ENCODE measurements around the gene MPZL2. TPM values are rescaled to one million over a fixed set of nuclear protein-coding genes. Genes with fewer than 3 reads are reported as not detected.
A peak's percentile ranks its signal among the peaks of the same experiment; 100 is the strongest.

Gene MPZL2
- total and polyA plus RNA-seq, 2 experiments from 2014 or later, result 2.6 to 4.2 TPM

DNA sequence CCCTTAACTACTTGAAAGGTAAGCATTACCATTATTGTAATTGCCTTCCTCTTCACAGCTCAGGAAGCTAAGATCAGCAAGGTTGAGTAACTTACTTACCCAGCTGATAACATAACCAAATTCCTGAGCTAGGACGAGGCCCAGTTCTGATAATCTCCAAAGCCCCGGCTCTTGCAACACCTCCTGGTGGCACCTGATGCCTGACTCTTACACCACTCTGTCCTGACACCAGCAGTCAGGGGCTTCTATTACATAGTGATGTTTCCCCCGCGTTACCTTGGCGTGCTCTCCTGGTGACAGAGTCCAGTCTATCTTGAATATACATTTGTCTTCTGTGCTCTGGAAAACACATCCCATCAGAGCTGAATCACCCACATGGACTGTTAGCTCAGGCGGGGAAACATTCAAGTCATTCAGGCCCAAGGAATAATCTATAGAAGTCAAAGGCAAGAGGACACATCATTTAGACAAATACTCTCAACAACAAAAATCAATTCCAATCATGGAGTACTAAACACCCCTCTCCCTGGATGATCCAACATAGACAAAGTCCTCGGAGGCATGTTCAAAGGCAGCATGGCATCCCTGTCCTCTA lies 51.9 kb downstream of the MPZL2 start:
- H3K4me3 Mint-ChIP-seq, result no peak overlapping the region
- H3K27ac Mint-ChIP-seq, result no peak overlapping the region; the same call in 1 of the 2 replicates
- peaks cover 47% of the 10 kb centered on the region for H3K4me1 Mint-ChIP-seq
- peaks cover 20% of the 10 kb centered on the region for H3K27me3 Mint-ChIP-seq (ENCODE audit: insufficient read depth, low read depth, poor library complexity)
- no peaks in the 10 kb centered on the region for H3K79me2 ChIP-seq (replicated peaks; ENCODE audit: insufficient read depth)
- ATAC-seq (peak; percentile 25), DNase-seq (ENCODE audit: low spot score) (peak; percentile 49)
- H2AFZ ChIP-seq, result no peak overlapping the region
- peak overlapping the region; percentile 47; the same call in 1 of the 2 replicates for H3K27ac ChIP-seq (ENCODE audit: low read depth)
- no peaks in the 10 kb centered on the region for H3F3A ChIP-seq (replicated peaks; ENCODE audit: low read depth)
- H3K4me1 ChIP-seq (ENCODE audit: insufficient read depth), result peaks cover 48% of the 10 kb centered on the region
- H3K9me2 ChIP-seq (ENCODE audit: insufficient read depth), result peaks cover 4% of the 10 kb centered on the region; the same call in 1 of the 2 replicates
- H3K9me3 Mint-ChIP-seq, result no peaks in the 10 kb centered on the region
- no peaks in the 10 kb centered on the region for H4K20me1 ChIP-seq (replicated peaks; ENCODE audit: insufficient read depth)
- H3K4me3 ChIP-seq, result no peak overlapping the region
- no peak for TF ChIP-seq ZNF114 (CRISPR knock-in tag; IDR thresholded peaks at IDR 0.05)
- TF ChIP-seq, protein P1, sequence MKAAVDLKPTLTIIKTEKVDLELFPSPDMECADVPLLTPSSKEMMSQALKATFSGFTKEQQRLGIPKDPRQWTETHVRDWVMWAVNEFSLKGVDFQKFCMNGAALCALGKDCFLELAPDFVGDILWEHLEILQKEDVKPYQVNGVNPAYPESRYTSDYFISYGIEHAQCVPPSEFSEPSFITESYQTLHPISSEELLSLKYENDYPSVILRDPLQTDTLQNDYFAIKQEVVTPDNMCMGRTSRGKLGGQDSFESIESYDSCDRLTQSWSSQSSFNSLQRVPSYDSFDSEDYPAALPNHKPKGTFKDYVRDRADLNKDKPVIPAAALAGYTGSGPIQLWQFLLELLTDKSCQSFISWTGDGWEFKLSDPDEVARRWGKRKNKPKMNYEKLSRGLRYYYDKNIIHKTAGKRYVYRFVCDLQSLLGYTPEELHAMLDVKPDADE (IDR thresholded peaks at IDR 0.05), result no peak
- TF ChIP-seq NANOG (IDR thresholded peaks at IDR 0.05; ENCODE audit: borderline replicate concordance), result no peak
- TF ChIP-seq, protein P2, sequence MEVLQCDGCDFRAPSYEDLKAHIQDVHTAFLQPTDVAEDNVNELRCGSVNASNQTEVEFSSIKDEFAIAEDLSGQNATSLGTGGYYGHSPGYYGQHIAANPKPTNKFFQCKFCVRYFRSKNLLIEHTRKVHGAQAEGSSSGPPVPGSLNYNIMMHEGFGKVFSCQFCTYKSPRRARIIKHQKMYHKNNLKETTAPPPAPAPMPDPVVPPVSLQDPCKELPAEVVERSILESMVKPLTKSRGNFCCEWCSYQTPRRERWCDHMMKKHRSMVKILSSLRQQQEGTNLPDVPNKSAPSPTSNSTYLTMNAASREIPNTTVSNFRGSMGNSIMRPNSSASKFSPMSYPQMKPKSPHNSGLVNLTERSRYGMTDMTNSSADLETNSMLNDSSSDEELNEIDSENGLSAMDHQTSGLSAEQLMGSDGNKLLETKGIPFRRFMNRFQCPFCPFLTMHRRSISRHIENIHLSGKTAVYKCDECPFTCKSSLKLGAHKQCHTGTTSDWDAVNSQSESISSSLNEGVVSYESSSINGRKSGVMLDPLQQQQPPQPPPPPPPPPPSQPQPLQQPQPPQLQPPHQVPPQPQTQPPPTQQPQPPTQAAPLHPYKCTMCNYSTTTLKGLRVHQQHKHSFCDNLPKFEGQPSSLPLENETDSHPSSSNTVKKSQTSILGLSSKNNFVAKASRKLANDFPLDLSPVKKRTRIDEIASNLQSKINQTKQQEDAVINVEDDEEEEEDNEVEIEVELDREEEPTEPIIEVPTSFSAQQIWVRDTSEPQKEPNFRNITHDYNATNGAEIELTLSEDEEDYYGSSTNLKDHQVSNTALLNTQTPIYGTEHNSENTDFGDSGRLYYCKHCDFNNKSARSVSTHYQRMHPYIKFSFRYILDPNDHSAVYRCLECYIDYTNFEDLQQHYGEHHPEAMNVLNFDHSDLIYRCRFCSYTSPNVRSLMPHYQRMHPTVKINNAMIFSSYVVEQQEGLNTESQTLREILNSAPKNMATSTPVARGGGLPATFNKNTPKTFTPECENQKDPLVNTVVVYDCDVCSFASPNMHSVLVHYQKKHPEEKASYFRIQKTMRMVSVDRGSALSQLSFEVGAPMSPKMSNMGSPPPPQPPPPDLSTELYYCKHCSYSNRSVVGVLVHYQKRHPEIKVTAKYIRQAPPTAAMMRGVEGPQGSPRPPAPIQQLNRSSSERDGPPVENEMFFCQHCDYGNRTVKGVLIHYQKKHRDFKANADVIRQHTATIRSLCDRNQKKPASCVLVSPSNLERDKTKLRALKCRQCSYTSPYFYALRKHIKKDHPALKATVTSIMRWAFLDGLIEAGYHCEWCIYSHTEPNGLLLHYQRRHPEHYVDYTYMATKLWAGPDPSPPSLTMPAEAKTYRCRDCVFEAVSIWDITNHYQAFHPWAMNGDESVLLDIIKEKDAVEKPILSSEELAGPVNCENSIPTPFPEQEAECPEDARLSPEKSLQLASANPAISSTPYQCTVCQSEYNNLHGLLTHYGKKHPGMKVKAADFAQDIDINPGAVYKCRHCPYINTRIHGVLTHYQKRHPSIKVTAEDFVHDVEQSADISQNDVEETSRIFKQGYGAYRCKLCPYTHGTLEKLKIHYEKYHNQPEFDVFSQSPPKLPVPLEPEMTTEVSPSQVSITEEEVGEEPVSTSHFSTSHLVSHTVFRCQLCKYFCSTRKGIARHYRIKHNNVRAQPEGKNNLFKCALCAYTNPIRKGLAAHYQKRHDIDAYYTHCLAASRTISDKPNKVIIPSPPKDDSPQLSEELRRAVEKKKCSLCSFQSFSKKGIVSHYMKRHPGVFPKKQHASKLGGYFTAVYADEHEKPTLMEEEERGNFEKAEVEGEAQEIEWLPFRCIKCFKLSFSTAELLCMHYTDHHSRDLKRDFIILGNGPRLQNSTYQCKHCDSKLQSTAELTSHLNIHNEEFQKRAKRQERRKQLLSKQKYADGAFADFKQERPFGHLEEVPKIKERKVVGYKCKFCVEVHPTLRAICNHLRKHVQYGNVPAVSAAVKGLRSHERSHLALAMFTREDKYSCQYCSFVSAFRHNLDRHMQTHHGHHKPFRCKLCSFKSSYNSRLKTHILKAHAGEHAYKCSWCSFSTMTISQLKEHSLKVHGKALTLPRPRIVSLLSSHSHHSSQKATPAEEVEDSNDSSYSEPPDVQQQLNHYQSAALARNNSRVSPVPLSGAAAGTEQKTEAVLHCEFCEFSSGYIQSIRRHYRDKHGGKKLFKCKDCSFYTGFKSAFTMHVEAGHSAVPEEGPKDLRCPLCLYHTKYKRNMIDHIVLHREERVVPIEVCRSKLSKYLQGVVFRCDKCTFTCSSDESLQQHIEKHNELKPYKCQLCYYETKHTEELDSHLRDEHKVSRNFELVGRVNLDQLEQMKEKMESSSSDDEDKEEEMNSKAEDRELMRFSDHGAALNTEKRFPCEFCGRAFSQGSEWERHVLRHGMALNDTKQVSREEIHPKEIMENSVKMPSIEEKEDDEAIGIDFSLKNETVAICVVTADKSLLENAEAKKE (CRISPR knock-in tag; IDR thresholded peaks at IDR 0.05), result no peak
- H3K36me3 ChIP-seq (ENCODE audit: insufficient read depth), result no peaks in the 10 kb centered on the region
- H3K27me3 ChIP-seq (ENCODE audit: insufficient read depth), result no peaks in the 10 kb centered on the region
- H3K4me2 ChIP-seq, result 0 out of 2 replicates have a peak overlapping the region, but pooled peaks have one; percentile 10
- H3K36me3 Mint-ChIP-seq (ENCODE audit: low read depth), result no peaks in the 10 kb centered on the region
